ENCODE results near the gene TUSC2.
"Not testable (repeated sequence)": the region's sequence is repeated elsewhere in the genome, so short reads cannot be mapped to it uniquely, and the experiment has no call there.

TUSC2 gene

GRCh38 chr3:50288387-50289007 lies 39.5 kb downstream of the TUSC2 start:
- TF ChIP-seq CTCF (IDR thresholded peaks at IDR 0.05; ENCODE audit: low read length) (no peak), EZH2 (optimal IDR thresholded peaks at IDR 0.05; ENCODE audit: low read depth, low read length) (no peak), EZH2phosphoT487 (IDR thresholded peaks at IDR 0.05; ENCODE audit: low read length) (no peak)
- no peak overlapping the region for H3K4me3 ChIP-seq (ENCODE audit: low read length)
- no peaks in the 10 kb centered on the region for H3K9me2 ChIP-seq (replicated peaks; ENCODE audit: insufficient read depth, low read length)
- H3K9me3 ChIP-seq (replicated peaks; ENCODE audit: insufficient read depth, low read length) = no peaks in the 10 kb centered on the region
- no peaks in the 10 kb centered on the region for H4K20me1 ChIP-seq (ENCODE audit: insufficient read depth, low read length)
- H2AFZ ChIP-seq (ENCODE audit: low read length) = no peak overlapping the region
- H3F3A ChIP-seq (ENCODE audit: insufficient read depth, low read length) = no peaks in the 10 kb centered on the region
- H3K4me1 ChIP-seq (ENCODE audit: low read length) = peaks cover 5% of the 10 kb centered on the region; the same call in 1 of the 2 replicates
- H3K9ac ChIP-seq (ENCODE audit: low read length) = no peak overlapping the region
- no peak overlapping the region for H3K4me2 ChIP-seq (ENCODE audit: low read depth, low read length)
- H3K79me2 ChIP-seq (ENCODE audit: low read length) = peaks cover 40% of the 10 kb centered on the region
- no peak for DNase-seq
- no peak overlapping the region for H3K27ac ChIP-seq (ENCODE audit: low read length)
- peaks cover 15% of the 10 kb centered on the region for H3K36me3 ChIP-seq (replicated peaks; ENCODE audit: insufficient read depth, low read length)
- no peaks in the 10 kb centered on the region for H3K27me3 ChIP-seq (replicated peaks; ENCODE audit: insufficient read depth, low read length)

GRCh38 chr3:50287262-50287661 lies 40.8 kb downstream of the TUSC2 start:
- H4K20me1 ChIP-seq (ENCODE audit: insufficient read depth, low read length) = no peaks in the 10 kb centered on the region
- H3K36me3 ChIP-seq (replicated peaks; ENCODE audit: insufficient read depth, low read length) = peaks cover 15% of the 10 kb centered on the region
- TF ChIP-seq EZH2 (optimal IDR thresholded peaks at IDR 0.05; ENCODE audit: low read depth, low read length) (no peak), CTCF (IDR thresholded peaks at IDR 0.05; ENCODE audit: low read length) (no peak), EZH2phosphoT487 (IDR thresholded peaks at IDR 0.05; ENCODE audit: low read length) (no peak)
- no peak overlapping the region for H3K9ac ChIP-seq (ENCODE audit: low read length)
- no peaks in the 10 kb centered on the region for H3K27me3 ChIP-seq (replicated peaks; ENCODE audit: insufficient read depth, low read length)
- H3K9me3 ChIP-seq (replicated peaks; ENCODE audit: insufficient read depth, low read length) = no peaks in the 10 kb centered on the region
- no peak for DNase-seq
- H3K4me2 ChIP-seq (ENCODE audit: low read depth, low read length) = no peak overlapping the region
- no peak overlapping the region for H2AFZ ChIP-seq (ENCODE audit: low read length)
- no peaks in the 10 kb centered on the region for H3F3A ChIP-seq (ENCODE audit: insufficient read depth, low read length)
- peaks cover 40% of the 10 kb centered on the region for H3K79me2 ChIP-seq (ENCODE audit: low read length)
- H3K9me2 ChIP-seq (replicated peaks; ENCODE audit: insufficient read depth, low read length) = no peaks in the 10 kb centered on the region
- no peak overlapping the region for H3K4me3 ChIP-seq (ENCODE audit: low read length)
- H3K4me1 ChIP-seq (ENCODE audit: low read length) = no peaks in the 10 kb centered on the region; the same call in 1 of the 2 replicates
- H3K27ac ChIP-seq (ENCODE audit: low read length) = no peak overlapping the region

- TF ChIP-seq CTCF (IDR thresholded peaks at IDR 0.05; ENCODE audit: low read length) = no peak
- no peak for TF ChIP-seq EZH2phosphoT487 (IDR thresholded peaks at IDR 0.05; ENCODE audit: low read length)
- TF ChIP-seq EZH2 (optimal IDR thresholded peaks at IDR 0.05; ENCODE audit: low read depth, low read length) = no peak
- Histone ChIP-seq H3K27ac (ENCODE audit: low read length) (no peak overlapping the region), H3F3A (ENCODE audit: insufficient read depth, low read length) (no peaks in the 10 kb centered on the region), H4K20me1 (ENCODE audit: insufficient read depth, low read length) (no peaks in the 10 kb centered on the region), H3K36me3 (replicated peaks; ENCODE audit: insufficient read depth, low read length) (peaks cover 15% of the 10 kb centered on the region), H3K27me3 (replicated peaks; ENCODE audit: insufficient read depth, low read length) (no peaks in the 10 kb centered on the region), H3K9ac (ENCODE audit: low read length) (no peak overlapping the region), H3K79me2 (ENCODE audit: low read length) (peaks cover 33% of the 10 kb centered on the region), H3K9me2 (replicated peaks; ENCODE audit: insufficient read depth, low read length) (no peaks in the 10 kb centered on the region), H3K9me3 (replicated peaks; ENCODE audit: insufficient read depth, low read length) (no peaks in the 10 kb centered on the region), H2AFZ (ENCODE audit: low read length) (no peak overlapping the region), H3K4me3 (ENCODE audit: low read length) (no peak overlapping the region), H3K4me1 (ENCODE audit: low read length) (no peaks in the 10 kb centered on the region; the same call in 1 of the 2 replicates), H3K4me2 (ENCODE audit: low read depth, low read length) (no peak overlapping the region)
- no peak for DNase-seq
Measured at GRCh38 chr3:50286322-50287227, 41.4 kb downstream of the TUSC2 start.

- H3K36me3 ChIP-seq (replicated peaks; ENCODE audit: insufficient read depth, low read length); H3K27ac ChIP-seq (ENCODE audit: low read length); H3K9me2 ChIP-seq (replicated peaks; ENCODE audit: insufficient read depth, low read length); H3K4me2 ChIP-seq (ENCODE audit: low read depth, low read length); H3K9ac ChIP-seq (ENCODE audit: low read length); H3K9me3 ChIP-seq (replicated peaks; ENCODE audit: insufficient read depth, low read length); DNase-seq; H3K27me3 ChIP-seq (replicated peaks; ENCODE audit: insufficient read depth, low read length); H2AFZ ChIP-seq (ENCODE audit: low read length); H3F3A ChIP-seq (ENCODE audit: insufficient read depth, low read length); H3K79me2 ChIP-seq (ENCODE audit: low read length); H4K20me1 ChIP-seq (ENCODE audit: insufficient read depth, low read length); H3K4me3 ChIP-seq (ENCODE audit: low read length); H3K4me1 ChIP-seq (ENCODE audit: low read length): not testable (repeated sequence)
Measured at GRCh38 chr3:50284121-50284520, 43.9 kb downstream of the TUSC2 start.

All from MM.1S (cell line).